GM23248 (cell line): ENCODE results near the gene SCN2A. TPM values are rescaled to one million over a fixed set of nuclear protein-coding genes. Genes with fewer than 3 reads are reported as not detected.
"Not testable (repeated sequence)": the region's sequence is repeated elsewhere in the genome, so short reads cannot be mapped to it uniquely, and the experiment has no call there.

Experiments used
- DNase-seq: peaks from one replicate; pipeline ENCODE4 v3.0.0-alpha.2; 2015
- H2AFZ ChIP-seq: fragments of 200-600 bp; sonication (generic); 2 replicates; pipeline ENCODE4 v1.6.1; 2016; ENCODE audit warnings: antibody characterized with exemption
- H3F3A ChIP-seq: fragments of 200-600 bp; sonication (generic); 2 replicates; pipeline ENCODE4 v1.6.1; 2016; ENCODE audit warnings: mild to moderate bottlenecking, antibody characterized with exemption, mixed run types; ENCODE audit not compliant: insufficient read depth
- H3K27ac ChIP-seq: fragments of 200-600 bp; sonication (generic); 2 replicates; pipeline ENCODE4 v1.5.1; 2016; ENCODE audit warnings: mild to moderate bottlenecking
- H3K27me3 ChIP-seq: fragments of 200-600 bp; sonication (generic); replicated peaks from 2 replicates; pipeline ENCODE4 v1.6.1; 2016; ENCODE audit warnings: mild to moderate bottlenecking; ENCODE audit not compliant: insufficient read depth
- H3K36me3 ChIP-seq: fragments of 200-600 bp; sonication (generic); 2 replicates; pipeline ENCODE4 v1.6.1; 2016; ENCODE audit warnings: low read depth, mild to moderate bottlenecking
- H3K4me1 ChIP-seq: fragments of 200-600 bp; sonication (generic); 2 replicates; pipeline ENCODE4 v1.6.1; 2016; ENCODE audit warnings: mild to moderate bottlenecking; ENCODE audit not compliant: insufficient read depth
- H3K4me2 ChIP-seq: fragments of 200-600 bp; sonication (generic); one replicate; pipeline ENCODE4 v1.6.1; 2016; ENCODE audit warnings: mild to moderate bottlenecking; ENCODE audit not compliant: unreplicated experiment
- H3K4me3 ChIP-seq: fragments of 200-600 bp; sonication (generic); 2 replicates; pipeline ENCODE4 v1.5.1; 2016; ENCODE audit warnings: mild to moderate bottlenecking
- H3K79me2 ChIP-seq: fragments of 200-600 bp; sonication (generic); 2 replicates; pipeline ENCODE4 v1.6.1; 2016; ENCODE audit warnings: mild to moderate bottlenecking; ENCODE audit not compliant: insufficient read depth
- H3K9ac ChIP-seq: fragments of 200-600 bp; sonication (generic); 2 replicates; pipeline ENCODE4 v1.6.1; 2016; ENCODE audit warnings: mild to moderate bottlenecking
- H3K9me2 ChIP-seq: fragments of 200-600 bp; sonication (generic); 2 replicates; pipeline ENCODE4 v1.6.1; 2016; ENCODE audit warnings: mixed run types, mild to moderate bottlenecking, moderate library complexity; ENCODE audit not compliant: insufficient read depth
- H3K9me3 ChIP-seq: fragments of 200-600 bp; sonication (generic); one replicate; pipeline ENCODE4 v1.6.1; 2017; ENCODE audit warnings: low read depth
- H4K20me1 ChIP-seq: fragments of 200-600 bp; sonication (generic); 2 replicates; pipeline ENCODE4 v1.6.0; 2016; ENCODE audit not compliant: insufficient read depth
- EZH2 ChIP-seq: fragments of 200-600 bp; sonication (generic); IDR thresholded peaks from 2 replicates; pipeline ENCODE4 v1.6.1; 2018; ENCODE audit warnings: antibody characterized with exemption, mild to moderate bottlenecking; ENCODE audit not compliant: insufficient read depth, poor library complexity, severe bottlenecking
- EZH2phosphoT487 ChIP-seq: fragments of 200-600 bp; sonication (generic); IDR thresholded peaks from 2 replicates; pipeline ENCODE4 v1.6.1; 2018; ENCODE audit warnings: antibody characterized with exemption, moderate library complexity, mild to moderate bottlenecking, low read depth; ENCODE audit not compliant: insufficient read depth
- WGBS, 2 experiments: methylation state at CpG; one replicate each; pipeline ENCODE4 v1.1.6; 2015 to 2017; ENCODE audit warnings: low lambda C conversion rate in 2 of 2, low coverage in 1 of 2; ENCODE audit errors: missing lambda C conversion rate in 2 of 2; 5-methylcytosine and 5-hydroxymethylcytosine counted together
- in situ Hi-C: fragments of 300-500 bp; cut with MboI; formaldehyde crosslinking; loops from 2 replicates; pipeline ENCODE4 v1.15.0; 2020
- polyA plus RNA-seq: library from polyadenylated mRNA; unstranded; fragments of >200 nt; fragmentation: Nextera tagmentation; extraction: Ambion mirVana; gene quantifications from 2 replicates; pipeline ENCODE4 v1.2.1, GENCODE V29; 2016
- total RNA-seq: library from RNA; depleted of rRNA; stranded (reverse); fragments of >200 nt; shearing (Covaris generic); gene quantifications from 2 replicates; pipeline ENCODE4 v1.2.3, GENCODE V29; 2014

Gene SCN2A
- total and polyA plus RNA-seq, 2 experiments from 2014 or later: 1.6 to 2.2 TPM

- no peak for TF ChIP-seq EZH2
- no peak for TF ChIP-seq EZH2phosphoT487
- 61 to 68% methylated on average over 3 of the region's 3 CpGs for WGBS, 2 experiments
- in situ Hi-C loops: no loop called here
Observed at GRCh38 chr2:165376571-165376975, 137.4 kb downstream of the SCN2A start.

GRCh38 chr2:165382362-165382761, 143.1 kb downstream of the SCN2A start:
- Histone ChIP-seq H3K9me2 (no peaks in the 10 kb centered on the region), H3K9me3 (no peaks in the 10 kb centered on the region), H4K20me1 (no peaks in the 10 kb centered on the region), H3K4me3 (no peak overlapping the region), H3K9ac (no peak overlapping the region), H3K27me3 (no peaks in the 10 kb centered on the region), H3K4me2 (no peak overlapping the region), H3K79me2 (no peaks in the 10 kb centered on the region), H3K27ac (no peak overlapping the region), H3K4me1 (no peaks in the 10 kb centered on the region), H3F3A (no peaks in the 10 kb centered on the region), H2AFZ (no peak overlapping the region), H3K36me3 (no peaks in the 10 kb centered on the region)
- no peak for DNase-seq
- in situ Hi-C loops: no loop called here
- 93 to 94% methylated on average over 2 of the region's 2 CpGs for WGBS, 2 experiments
- no peak for TF ChIP-seq EZH2
- TF ChIP-seq EZH2phosphoT487: no peak

More at GRCh38 chr2:165376571-165376975, 137.4 kb downstream of the SCN2A start:
- no peak overlapping the region for H3K27ac ChIP-seq
- H3K27me3 ChIP-seq: no peaks in the 10 kb centered on the region
- H2AFZ ChIP-seq: no peak overlapping the region
- H3K4me1 ChIP-seq: no peaks in the 10 kb centered on the region
- H3K79me2 ChIP-seq: no peaks in the 10 kb centered on the region
- H3K9me3 ChIP-seq: no peaks in the 10 kb centered on the region
- H4K20me1 ChIP-seq: no peaks in the 10 kb centered on the region
- no peaks in the 10 kb centered on the region for H3K36me3 ChIP-seq
- H3F3A ChIP-seq: no peaks in the 10 kb centered on the region
- H3K9me2 ChIP-seq: no peaks in the 10 kb centered on the region
- H3K9ac ChIP-seq: no peak overlapping the region
- no peak overlapping the region for H3K4me3 ChIP-seq
- DNase-seq: no peak
- no peak overlapping the region for H3K4me2 ChIP-seq

GRCh38 chr2:165390875-165391274, 151.7 kb downstream of the SCN2A start:
- Histone ChIP-seq H3K36me3 (no peaks in the 10 kb centered on the region), H3F3A (no peaks in the 10 kb centered on the region), H3K4me3 (no peak overlapping the region), H4K20me1 (no peaks in the 10 kb centered on the region), H3K4me1 (no peaks in the 10 kb centered on the region), H3K27me3 (no peaks in the 10 kb centered on the region), H3K79me2 (no peaks in the 10 kb centered on the region), H3K9me3 (no peaks in the 10 kb centered on the region), H3K9me2 (no peaks in the 10 kb centered on the region), H3K27ac (no peak overlapping the region), H2AFZ (no peak overlapping the region), H3K9ac (no peak overlapping the region), H3K4me2 (no peak overlapping the region)
- TF ChIP-seq EZH2 (no peak), EZH2phosphoT487 (no peak)
- DNase-seq: no peak
- in situ Hi-C loops: no loop called here

GRCh38 chr2:165391791-165392190, 152.6 kb downstream of the SCN2A start:
- H3K27ac ChIP-seq: no peak overlapping the region

GRCh38 chr2:165398603-165399002, 159.4 kb downstream of the SCN2A start:
- H2AFZ ChIP-seq, H3K27me3 ChIP-seq, H3K9me3 ChIP-seq, H3K36me3 ChIP-seq, H3K27ac ChIP-seq, DNase-seq, H3K4me3 ChIP-seq, H4K20me1 ChIP-seq, H3K79me2 ChIP-seq, H3K4me1 ChIP-seq, H3K9ac ChIP-seq, H3K4me2 ChIP-seq, H3K9me2 ChIP-seq, H3F3A ChIP-seq, in situ Hi-C loops: not testable (repeated sequence)
- 67 to 68% methylated on average over 3 of the region's 3 CpGs for WGBS, 2 experiments

More at GRCh38 chr2:165391791-165392190, 152.6 kb downstream of the SCN2A start:
- Histone ChIP-seq H4K20me1 (no peaks in the 10 kb centered on the region), H3K79me2 (no peaks in the 10 kb centered on the region), H3K4me2 (no peak overlapping the region), H2AFZ (no peak overlapping the region), H3K27me3 (no peaks in the 10 kb centered on the region), H3K4me3 (no peak overlapping the region), H3K36me3 (no peaks in the 10 kb centered on the region), H3K9me3 (no peaks in the 10 kb centered on the region), H3K4me1 (no peaks in the 10 kb centered on the region), H3K9ac (no peak overlapping the region), H3F3A (no peaks in the 10 kb centered on the region), H3K9me2 (no peaks in the 10 kb centered on the region)
- in situ Hi-C loops: no loop called here
- no peak for DNase-seq
- no peak for TF ChIP-seq EZH2
- no peak for TF ChIP-seq EZH2phosphoT487
- WGBS, 2 experiments: 54 to 55% methylated on average over 2 of the region's 2 CpGs
